GM23338 (cell line): ENCODE measurements around the gene GRID2. TPM values are rescaled to one million over a fixed set of nuclear protein-coding genes. Genes with fewer than 3 reads are reported as not detected.

Experiments used
- ATAC-seq: fragments of 200-7000 bp; cut with Tn5 transposase; 3 replicates; pipeline ENCODE4 v1.9.1; 2020
- DNase-seq: peaks from one replicate; pipeline ENCODE4 v3.0.0-alpha.2; 2015; ENCODE audit warnings: low spot score
- H2AFZ ChIP-seq: fragments of 200-600 bp; sonication (generic); 2 replicates; pipeline ENCODE4 v1.8.0; 2016; ENCODE audit warnings: antibody characterized with exemption, mild to moderate bottlenecking, moderate library complexity
- H3F3A ChIP-seq: fragments of 200-600 bp; sonication (generic); replicated peaks from 2 replicates; pipeline ENCODE4 v1.8.0; 2017; ENCODE audit warnings: antibody characterized with exemption, mixed run types, low read depth
- H3K27ac ChIP-seq: fragments of 200-600 bp; sonication (generic); 2 replicates; pipeline ENCODE4 v1.6.1; 2016; ENCODE audit warnings: low read depth
- H3K27me3 ChIP-seq: fragments of 200-600 bp; sonication (generic); 2 replicates; pipeline ENCODE4 v1.8.0; 2016; ENCODE audit warnings: mild to moderate bottlenecking, mixed run types, moderate library complexity; ENCODE audit not compliant: insufficient read depth
- H3K36me3 ChIP-seq: fragments of 200-600 bp; sonication (generic); 2 replicates; pipeline ENCODE4 v1.8.0; 2016; ENCODE audit warnings: mild to moderate bottlenecking; ENCODE audit not compliant: insufficient read depth
- H3K4me1 ChIP-seq: fragments of 200-600 bp; sonication (generic); 2 replicates; pipeline ENCODE4 v1.8.0; 2016; ENCODE audit warnings: mild to moderate bottlenecking, moderate library complexity; ENCODE audit not compliant: insufficient read depth
- H3K4me2 ChIP-seq: fragments of 200-600 bp; sonication (generic); 2 replicates; pipeline ENCODE4 v1.7.1; 2017; ENCODE audit warnings: mixed run types
- H3K4me3 ChIP-seq: fragments of 200-600 bp; sonication (generic); 2 replicates; pipeline ENCODE4 v1.6.1; 2016; ENCODE audit warnings: mixed run types
- H3K79me2 ChIP-seq: fragments of 200-600 bp; sonication (generic); replicated peaks from 2 replicates; pipeline ENCODE4 v1.8.0; 2017; ENCODE audit warnings: mild to moderate bottlenecking; ENCODE audit not compliant: insufficient read depth
- H3K9me2 ChIP-seq: fragments of 200-600 bp; sonication (generic); 2 replicates; pipeline ENCODE4 v1.8.0; 2017; ENCODE audit not compliant: insufficient read depth
- H4K20me1 ChIP-seq: fragments of 200-600 bp; sonication (generic); replicated peaks from 2 replicates; pipeline ENCODE4 v1.8.0; 2017; ENCODE audit warnings: mild to moderate bottlenecking; ENCODE audit not compliant: insufficient read depth
- H3K27ac Mint-ChIP-seq: 2 replicates; pipeline ENCODE4 v1.8.0; 2020; ENCODE audit warnings: inconsistent platforms, mild to moderate bottlenecking, moderate library complexity, mixed read lengths
- H3K27me3 Mint-ChIP-seq: 3 replicates; pipeline ENCODE4 v1.8.0; 2022; ENCODE audit warnings: low read depth, mild to moderate bottlenecking, moderate library complexity, mixed read lengths, inconsistent platforms; ENCODE audit not compliant: insufficient read depth, poor library complexity
- H3K36me3 Mint-ChIP-seq: 3 replicates; pipeline ENCODE4 v1.8.0; 2021; ENCODE audit warnings: low read depth, mild to moderate bottlenecking, inconsistent platforms, moderate library complexity, mixed read lengths
- H3K4me1 Mint-ChIP-seq: 3 replicates; pipeline ENCODE4 v1.8.0; 2020; ENCODE audit warnings: mild to moderate bottlenecking, inconsistent platforms, mixed read lengths
- H3K4me3 Mint-ChIP-seq: 3 replicates; pipeline ENCODE4 v1.8.0; 2021; ENCODE audit warnings: moderate library complexity, mild to moderate bottlenecking, inconsistent platforms, mixed read lengths
- H3K9me3 Mint-ChIP-seq: 3 replicates; pipeline ENCODE4 v1.8.0; 2020; ENCODE audit warnings: moderate library complexity, mild to moderate bottlenecking, inconsistent platforms, mixed read lengths
- CTCF ChIP-seq, 2 experiments: fragments of 200-600 bp in 1 of 2; sonication (generic) in 1 of 2; conservative IDR thresholded peaks; 2 replicates each; pipeline versions ENCODE4 v1.5.1 to v1.6.1; 2016 to 2017; ENCODE audit warnings: antibody characterized with exemption in 2 of 2, low read depth in 2 of 2, mild to moderate bottlenecking in 2 of 2, moderate library complexity in 1 of 2
- ETS1 ChIP-seq: IDR thresholded peaks from 2 replicates; pipeline ENCODE4 v1.6.1; 2016; ENCODE audit warnings: antibody characterized with exemption
- JUNB ChIP-seq: IDR thresholded peaks from one replicate; pipeline ENCODE4 v1.6.1; 2016; ENCODE audit warnings: antibody characterized with exemption; ENCODE audit not compliant: unreplicated experiment
- POLR2AphosphoS5 ChIP-seq: IDR thresholded peaks from 2 replicates; pipeline ENCODE4 v1.6.1; 2016; ENCODE audit warnings: antibody characterized with exemption, low read depth
- ZNF331 ChIP-seq: fragments of 250-450 bp; sonication (Bioruptor Pico); IDR thresholded peaks from 2 replicates; pipeline ENCODE4 v1.5.0; 2020; ENCODE audit warnings: low read depth, mild to moderate bottlenecking, moderate library complexity
- ZNF462 ChIP-seq: fragments of 250-450 bp; sonication (Bioruptor Pico); IDR thresholded peaks from 2 replicates; pipeline ENCODE4 v1.5.0; 2020; ENCODE audit warnings: mild to moderate bottlenecking, moderate library complexity
- polyA plus RNA-seq: library from polyadenylated mRNA; unstranded; fragments of >200 nt; fragmentation: Nextera tagmentation; extraction: Ambion mirVana; gene quantifications from 2 replicates; pipeline ENCODE4 v1.2.1, GENCODE V29; 2016
- total RNA-seq: library from RNA; depleted of rRNA; stranded (reverse); fragments of >200 nt; shearing (Covaris generic); gene quantifications from 2 replicates; pipeline ENCODE4 v1.2.3, GENCODE V29; 2014

The GRID2 gene
- total and polyA plus RNA-seq, 2 experiments from 2014 or later = 19.9 to 65.4 TPM

- TF ChIP-seq ZNF462 = no peak
- no peak for TF ChIP-seq JUNB
- no peak for TF ChIP-seq ETS1
- no peak for TF ChIP-seq POLR2AphosphoS5
- TF ChIP-seq CTCF (conservative IDR thresholded peaks at IDR 0.05; ENCODE audit: low read depth in 2 of 2) = no peak
- no peak for TF ChIP-seq ZNF331
Observed at GRCh38 chr4:92266521-92266920, 37.2 kb upstream of the GRID2 start (continued).

GRCh38 chr4:92268642-92269041 is 35.1 kb upstream of the GRID2 start:
- H3F3A ChIP-seq = peaks cover 46% of the 10 kb centered on the region
- peaks cover 3% of the 10 kb centered on the region; the same call in 1 of the 3 replicates for H3K9me3 Mint-ChIP-seq
- peak overlapping the region; percentile 91 for H3K4me3 ChIP-seq
- DNase-seq = no peak
- H3K27me3 Mint-ChIP-seq = peaks cover 10% of the 10 kb centered on the region
- no peaks in the 10 kb centered on the region for H3K9me2 ChIP-seq
- peaks cover 47% of the 10 kb centered on the region for H3K4me1 Mint-ChIP-seq
- TF ChIP-seq JUNB = no peak
- peak; percentile 11; the same call in 1 of the 2 replicates for TF ChIP-seq POLR2AphosphoS5
- peaks cover 44% of the 10 kb centered on the region for H4K20me1 ChIP-seq
- H3K4me1 ChIP-seq = peaks cover 46% of the 10 kb centered on the region
- H3K4me2 ChIP-seq = peak overlapping the region; percentile 74
- peaks cover 17% of the 10 kb centered on the region for H3K36me3 Mint-ChIP-seq
- peak overlapping the region; percentile 11; the same call in 1 of the 2 replicates for H3K27ac ChIP-seq
- no peak overlapping the region for H2AFZ ChIP-seq
- peaks cover 80% of the 10 kb centered on the region for H3K79me2 ChIP-seq
- ATAC-seq = no peak
- H3K4me3 Mint-ChIP-seq = no peak overlapping the region; the same call in 2 of the 3 replicates
- peaks cover 89% of the 10 kb centered on the region for H3K36me3 ChIP-seq
- peak overlapping the region; percentile 60; the same call in 1 of the 2 replicates for H3K27ac Mint-ChIP-seq
- no peaks in the 10 kb centered on the region for H3K27me3 ChIP-seq
